Activated T-cell treated with anti-CD3 and anti-CD28 coated beads, Interleukin-2, amount 50 U/mL, for 72 hours (primary cell): ENCODE results near the gene TAC4. TPM values are rescaled to one million over a fixed set of nuclear protein-coding genes. Genes with fewer than 3 reads are reported as not detected.

Experiments used
- ATAC-seq, 2 donors: fragments of 150-1000 bp; cut with Tn5 transposase; replicated peaks in 1 of 2; 2 replicates each; pipeline ENCODE4 v1.10.0; 2021; ENCODE audit warnings: moderate library complexity in 2 of 2, mild to moderate bottlenecking in 1 of 2
- DNase-seq, 2 donors: peaks; one replicate each; pipeline ENCODE4 v3.0.0; 2021 to 2022; ENCODE audit warnings: mixed read lengths in 1 of 2
- H3K27ac Mint-ChIP-seq: one replicate; pipeline ENCODE4 v1.8.0; 2022; ENCODE audit warnings: mild to moderate bottlenecking, moderate library complexity, mixed read lengths
- H3K27me3 Mint-ChIP-seq: one replicate; pipeline ENCODE4 v1.8.0; 2022; ENCODE audit warnings: low read depth, mixed read lengths
- H3K36me3 Mint-ChIP-seq, 2 donors: one replicate each; pipeline ENCODE4 v1.8.0; 2022; ENCODE audit warnings: mixed read lengths in 2 of 2, mild to moderate bottlenecking in 1 of 2; ENCODE audit not compliant: insufficient read depth in 2 of 2
- H3K4me1 Mint-ChIP-seq: one replicate; pipeline ENCODE4 v1.8.0; 2022; ENCODE audit warnings: low read depth, mixed read lengths
- H3K4me3 Mint-ChIP-seq, 2 donors: one replicate each; pipeline ENCODE4 v1.8.0; 2022; ENCODE audit warnings: mild to moderate bottlenecking in 2 of 2, mixed read lengths in 2 of 2, moderate library complexity in 2 of 2
- H3K9me3 Mint-ChIP-seq, 2 donors: one replicate each; pipeline ENCODE4 v1.8.0; 2022; ENCODE audit warnings: mixed read lengths in 2 of 2
- total RNA-seq, 2 donors: library from RNA; stranded (reverse); gene quantifications; one replicate each; pipeline ENCODE4 v1.2.3, GENCODE V29; 2022

TAC4 gene
- total RNA-seq = not detected

DNA sequence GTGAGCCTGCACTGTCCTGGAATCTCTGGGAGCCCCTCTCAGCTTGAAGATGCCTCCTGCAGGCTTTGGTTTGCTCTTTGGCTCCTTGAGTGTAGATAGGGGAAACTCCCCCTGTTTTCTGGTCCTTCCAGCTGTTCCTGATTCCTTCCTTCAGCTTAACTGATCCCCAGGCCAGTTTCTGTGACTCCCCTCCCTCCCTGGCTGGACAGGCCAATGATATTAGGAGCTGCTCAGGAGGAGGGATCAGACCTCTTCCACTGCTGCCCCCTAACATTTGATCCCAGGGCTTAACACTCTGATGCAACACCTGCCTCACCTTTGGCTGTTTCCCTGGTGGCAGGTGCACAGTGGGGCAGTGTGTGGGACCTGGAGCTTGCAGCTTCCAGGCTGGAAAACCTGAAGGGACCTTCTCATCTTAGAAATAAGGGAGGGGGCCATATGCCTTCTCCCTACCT lies at the start of gene TAC4:
Gene TAC4 (minus strand): TSS at position 51 of the 455 bp plus-strand sequence. CDS start 52 bp downstream, outside the sequence.
- DNase-seq = no peak
- peaks cover 26% of the 10 kb centered on the region for H3K4me1 Mint-ChIP-seq
- no peak within 1 kb of the TSS for H3K27ac Mint-ChIP-seq
- no peak for ATAC-seq
- H3K4me3 Mint-ChIP-seq = no peak within 1 kb of the TSS
- no peaks in the 10 kb centered on the region for H3K9me3 Mint-ChIP-seq
- no peaks in the 10 kb centered on the region for H3K36me3 Mint-ChIP-seq
- H3K27me3 Mint-ChIP-seq = peaks cover 10% of the 10 kb centered on the region

GRCh38 chr17:49896860-49897259 lies 49.0 kb upstream of the TAC4 start:
- Mint-ChIP-seq H3K4me1 (no peaks in the 10 kb centered on the region), H3K27ac (no peak overlapping the region), H3K9me3 (no peaks in the 10 kb centered on the region), H3K27me3 (peaks cover 52% of the 10 kb centered on the region), H3K4me3 (no peak overlapping the region), H3K36me3 (no peaks in the 10 kb centered on the region)
- no peak for ATAC-seq
- DNase-seq = no peak

- no peaks in the 10 kb centered on the region for H3K9me3 Mint-ChIP-seq
- no peak overlapping the region for H3K4me3 Mint-ChIP-seq
- ATAC-seq = no peak
- peaks cover 54% of the 10 kb centered on the region for H3K27me3 Mint-ChIP-seq
- H3K36me3 Mint-ChIP-seq = no peaks in the 10 kb centered on the region
- no peak for DNase-seq
- H3K4me1 Mint-ChIP-seq = no peaks in the 10 kb centered on the region
- H3K27ac Mint-ChIP-seq = no peak overlapping the region
These were observed 48.4 kb upstream of the TAC4 start for GRCh38 chr17:49896222-49896621.

DNA sequence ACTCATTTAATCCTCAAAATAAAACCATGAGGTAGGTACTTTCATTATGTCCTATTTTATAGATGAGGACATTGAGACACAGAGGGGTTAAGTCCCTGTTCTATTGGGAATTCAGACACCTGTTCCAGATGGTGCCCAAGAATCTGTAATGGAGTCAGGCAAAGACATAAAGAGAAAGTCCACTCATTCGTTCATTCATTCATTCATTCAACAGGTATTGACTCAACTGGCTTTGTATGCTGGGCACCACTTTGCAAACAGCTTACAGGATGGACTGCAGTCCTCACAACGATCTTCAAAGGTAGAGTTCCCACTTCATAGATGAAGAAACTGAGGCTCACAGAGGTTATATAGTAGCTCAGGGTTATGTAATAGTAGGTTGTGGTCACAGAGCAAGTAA lies 47.9 kb upstream of the TAC4 start:
- no peaks in the 10 kb centered on the region for H3K9me3 Mint-ChIP-seq
- H3K4me1 Mint-ChIP-seq = no peaks in the 10 kb centered on the region
- no peaks in the 10 kb centered on the region for H3K36me3 Mint-ChIP-seq
- DNase-seq (no peak), ATAC-seq (no peak)
- peaks cover 54% of the 10 kb centered on the region for H3K27me3 Mint-ChIP-seq
- no peak overlapping the region for H3K27ac Mint-ChIP-seq
- no peak overlapping the region for H3K4me3 Mint-ChIP-seq

DNA sequence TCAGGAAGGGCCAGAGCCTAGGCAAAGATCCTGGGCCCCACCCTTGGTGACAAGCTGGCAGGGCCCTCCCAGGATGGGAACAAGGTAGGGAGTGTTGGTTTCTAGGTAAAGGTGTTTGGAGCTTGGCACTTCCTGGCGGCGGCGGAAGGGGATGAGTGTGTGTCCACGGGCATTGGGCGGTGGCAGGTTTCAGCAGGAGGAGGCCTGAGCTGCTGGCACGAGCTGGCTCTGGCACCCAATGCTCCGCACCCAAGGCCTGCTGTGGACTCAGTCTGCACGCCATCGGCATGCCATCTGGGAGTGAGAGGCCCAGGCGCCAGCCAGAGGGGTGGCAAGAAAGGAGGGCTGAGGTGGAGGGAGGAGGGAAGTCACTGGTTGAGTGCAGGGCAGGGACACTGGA lies 46.9 kb upstream of the TAC4 start:
- Mint-ChIP-seq H3K9me3 (no peaks in the 10 kb centered on the region), H3K4me3 (no peak overlapping the region), H3K27ac (no peak overlapping the region), H3K4me1 (no peaks in the 10 kb centered on the region), H3K27me3 (peaks cover 50% of the 10 kb centered on the region), H3K36me3 (no peaks in the 10 kb centered on the region)
- ATAC-seq (no peak), DNase-seq (no peak)

DNA sequence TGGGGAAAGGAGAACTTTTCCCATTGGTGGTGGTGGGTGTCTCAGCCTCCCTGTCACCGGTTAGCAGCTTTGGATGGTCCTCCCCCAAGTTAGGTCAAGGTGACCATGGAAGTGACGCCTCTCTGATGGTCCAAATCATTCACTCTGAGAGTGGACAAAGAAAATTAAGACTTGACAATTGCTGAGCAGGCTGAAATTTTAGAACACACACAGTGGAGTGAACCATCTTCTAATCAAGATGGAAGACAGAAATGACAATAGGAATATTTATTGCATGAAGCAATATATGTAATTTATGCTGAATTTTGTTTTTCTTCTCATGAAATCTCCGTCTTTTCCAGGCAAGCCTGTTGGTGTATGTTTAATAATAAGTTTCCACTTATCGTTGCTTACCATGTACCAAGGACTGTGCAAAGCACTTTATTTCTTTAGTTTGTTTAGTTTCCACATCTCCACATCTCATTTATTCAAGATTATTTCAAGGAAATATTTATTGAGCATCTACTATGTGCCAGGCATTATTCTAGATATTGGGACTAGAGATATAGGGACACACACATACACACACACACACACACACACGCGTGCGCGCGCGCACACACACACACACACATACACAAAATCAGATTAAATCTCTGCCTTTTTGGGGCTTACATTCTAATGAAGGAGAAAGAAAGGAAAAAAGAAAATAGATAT lies 44.0 kb upstream of the TAC4 start:
- Mint-ChIP-seq H3K27me3 (peaks cover 70% of the 10 kb centered on the region), H3K9me3 (no peaks in the 10 kb centered on the region)
- no peak for ATAC-seq

DNA sequence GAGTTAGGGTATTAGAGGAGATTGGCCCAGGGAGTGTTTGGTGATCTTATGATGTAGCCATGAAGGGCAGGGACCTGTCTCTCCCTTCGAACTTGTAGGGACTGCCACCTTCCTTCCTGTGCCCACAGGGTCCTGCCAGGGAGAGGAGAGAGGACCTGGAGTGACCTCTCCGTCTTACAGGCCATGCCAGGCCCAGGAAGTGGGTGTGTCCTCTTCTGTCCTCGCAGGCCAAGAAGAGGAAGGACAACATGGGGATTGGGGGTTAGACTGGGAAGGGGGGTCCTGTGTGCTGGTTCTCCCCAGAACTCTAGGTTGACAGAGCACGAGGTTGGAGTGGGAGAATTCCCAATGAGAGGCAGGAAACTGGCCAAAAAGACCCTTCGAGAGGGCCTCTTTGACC lies 43.4 kb upstream of the TAC4 start:
- no peak for ATAC-seq
- Mint-ChIP-seq H3K9me3 (no peaks in the 10 kb centered on the region), H3K36me3 (no peaks in the 10 kb centered on the region), H3K27ac (no peak overlapping the region), H3K4me3 (no peak overlapping the region), H3K27me3 (peaks cover 70% of the 10 kb centered on the region), H3K4me1 (no peaks in the 10 kb centered on the region)
- DNase-seq = no peak

More for the DNA sequence above, 44.0 kb upstream of the TAC4 start:
- Mint-ChIP-seq H3K4me3 (no peak overlapping the region), H3K4me1 (no peaks in the 10 kb centered on the region), H3K27ac (no peak overlapping the region), H3K36me3 (no peaks in the 10 kb centered on the region)
- no peak for DNase-seq

- H3K9me3 Mint-ChIP-seq = no peaks in the 10 kb centered on the region
- H3K27ac Mint-ChIP-seq = no peak overlapping the region
- no peak for ATAC-seq
- DNase-seq = no peak
- H3K36me3 Mint-ChIP-seq = no peaks in the 10 kb centered on the region
- peaks cover 65% of the 10 kb centered on the region for H3K27me3 Mint-ChIP-seq
- H3K4me3 Mint-ChIP-seq = no peak overlapping the region
- no peaks in the 10 kb centered on the region for H3K4me1 Mint-ChIP-seq
These were observed 43.0 kb upstream of the TAC4 start for GRCh38 chr17:49890852-49891251.

DNA sequence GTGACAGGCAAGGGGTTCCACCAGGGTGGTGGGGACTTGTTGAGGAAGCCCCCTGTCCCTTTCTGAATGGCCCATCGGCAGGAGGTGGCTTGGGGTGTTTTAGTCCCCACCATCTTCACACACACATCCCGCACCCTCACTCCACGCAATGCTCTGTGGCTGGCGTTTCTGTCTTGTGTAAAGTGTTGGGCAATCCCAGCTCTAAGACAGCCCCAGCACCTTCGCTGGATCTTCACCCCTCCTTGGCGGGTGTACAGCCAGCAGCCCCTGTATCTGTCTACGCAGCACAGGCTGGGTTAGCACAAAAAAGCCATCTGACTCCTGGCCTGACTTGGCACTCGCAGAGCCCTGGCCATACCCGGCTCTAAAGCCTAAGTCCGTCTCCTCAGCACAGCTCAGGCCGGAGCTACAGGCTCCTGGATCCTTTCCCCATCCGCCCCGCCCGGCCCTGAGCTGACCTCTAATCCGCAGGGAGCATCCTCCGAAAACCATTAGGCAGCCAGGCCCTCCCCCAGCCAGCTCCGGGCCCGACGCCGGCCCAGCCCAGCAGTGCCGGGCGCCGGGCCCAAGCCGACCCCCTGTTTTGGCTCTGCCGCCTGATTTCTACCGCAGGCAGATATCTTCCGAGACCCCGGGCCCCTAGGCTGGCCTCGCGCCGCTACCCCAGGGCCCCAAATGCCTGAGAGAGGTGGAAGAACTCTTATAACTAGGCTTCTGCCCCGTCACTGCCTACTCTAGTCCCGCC lies 42.4 kb upstream of the TAC4 start:
- H3K27me3 Mint-ChIP-seq = peaks cover 63% of the 10 kb centered on the region
- H3K27ac Mint-ChIP-seq = no peak overlapping the region
- no peaks in the 10 kb centered on the region for H3K36me3 Mint-ChIP-seq

DNA sequence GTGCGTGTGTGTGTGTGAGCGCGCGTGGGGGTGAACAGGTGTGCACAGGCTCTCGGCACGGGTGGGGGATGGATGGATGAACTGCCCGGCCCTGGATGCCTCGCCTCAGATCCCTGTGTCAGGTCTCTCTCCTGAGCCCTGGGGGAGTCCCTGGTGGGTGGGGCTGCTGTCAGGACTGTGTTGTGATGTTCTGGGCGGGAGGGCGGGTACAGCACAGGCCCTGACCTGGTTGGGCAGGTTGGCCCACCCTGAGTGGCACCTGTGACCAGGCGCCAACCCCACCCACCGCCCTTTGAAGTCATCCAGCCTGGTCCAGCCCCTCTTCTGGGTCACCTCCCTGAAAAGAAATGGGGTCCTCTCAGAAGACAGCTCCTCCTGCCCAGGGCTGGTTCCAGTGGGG lies 41.6 kb upstream of the TAC4 start:
- peaks cover 58% of the 10 kb centered on the region for H3K27me3 Mint-ChIP-seq

More for the DNA sequence above, 42.4 kb upstream of the TAC4 start:
- Mint-ChIP-seq H3K4me1 (no peaks in the 10 kb centered on the region), H3K9me3 (no peaks in the 10 kb centered on the region), H3K4me3 (no peak overlapping the region)
- ATAC-seq (no peak), DNase-seq (no peak)

DNA sequence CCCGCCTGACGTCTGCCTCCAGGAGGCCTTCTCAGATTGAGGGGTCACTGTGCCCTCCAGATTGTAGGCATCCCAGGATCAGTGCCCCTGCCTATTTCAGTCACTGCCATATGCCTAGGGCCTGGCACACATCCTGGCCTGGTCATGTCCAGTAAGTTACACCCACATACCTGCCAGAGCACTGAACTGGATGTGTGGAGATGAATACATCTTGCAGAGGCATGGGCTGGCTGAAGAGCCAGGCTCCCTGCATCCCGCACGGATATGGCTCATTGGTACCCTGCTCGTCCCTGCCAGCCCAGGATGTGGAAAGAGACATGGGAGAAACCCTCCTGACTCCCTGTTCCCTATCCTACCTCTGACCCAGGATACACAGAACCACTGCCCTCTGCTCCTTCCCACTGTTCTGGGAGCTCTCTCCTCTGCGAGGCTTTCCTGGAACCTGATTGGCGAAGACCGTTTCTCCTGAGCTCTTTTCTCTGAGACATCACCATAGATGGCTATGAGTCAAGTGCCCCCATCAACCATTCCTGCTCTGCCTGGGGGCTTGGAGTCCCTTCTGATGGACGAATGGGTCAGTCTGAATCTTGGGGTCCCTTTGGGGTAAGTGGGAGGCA lies 40.0 kb upstream of the TAC4 start:
- H3K4me1 Mint-ChIP-seq = no peaks in the 10 kb centered on the region
- no peaks in the 10 kb centered on the region for H3K9me3 Mint-ChIP-seq
- no peak overlapping the region for H3K27ac Mint-ChIP-seq
- no peaks in the 10 kb centered on the region for H3K36me3 Mint-ChIP-seq
- no peak overlapping the region for H3K4me3 Mint-ChIP-seq
- H3K27me3 Mint-ChIP-seq = peaks cover 51% of the 10 kb centered on the region
- ATAC-seq (no peak), DNase-seq (no peak)

More for the DNA sequence above, 41.6 kb upstream of the TAC4 start:
- no peak overlapping the region for H3K27ac Mint-ChIP-seq
- DNase-seq (no peak), ATAC-seq (no peak)
- no peaks in the 10 kb centered on the region for H3K9me3 Mint-ChIP-seq
- no peak overlapping the region for H3K4me3 Mint-ChIP-seq
- H3K36me3 Mint-ChIP-seq = no peaks in the 10 kb centered on the region
- H3K4me1 Mint-ChIP-seq = no peaks in the 10 kb centered on the region

DNA sequence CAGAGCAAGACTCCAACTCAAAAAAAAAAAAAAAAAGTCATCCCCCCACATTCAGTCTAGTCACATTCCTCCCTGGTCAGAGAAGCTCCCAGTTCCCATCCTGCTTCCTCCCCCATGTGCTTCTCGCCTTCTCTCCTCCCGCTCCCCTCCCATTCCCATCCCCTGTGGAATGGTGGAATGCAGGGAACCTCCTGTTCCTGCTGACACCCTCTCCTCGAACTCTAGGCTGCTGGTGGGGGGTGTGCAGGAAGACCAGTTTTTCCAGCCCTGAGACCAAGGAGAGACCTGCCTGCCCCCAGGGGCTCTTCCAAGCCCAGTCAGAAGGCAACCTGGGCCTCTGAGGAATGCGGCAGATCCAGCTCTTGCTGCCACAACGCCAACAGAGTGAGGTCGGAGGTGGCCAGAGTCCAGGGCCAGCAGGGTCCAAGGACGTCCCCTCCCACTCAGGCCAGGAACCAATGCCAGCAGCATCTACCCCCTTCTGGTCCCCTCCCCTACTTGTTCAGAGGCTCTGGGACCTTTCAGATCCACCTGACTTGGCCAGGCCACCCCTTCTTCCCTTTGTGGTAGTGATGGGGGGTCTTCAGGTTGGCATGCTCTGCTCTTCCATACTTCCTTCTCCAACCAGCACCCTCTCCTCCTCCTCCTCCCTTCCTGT lies 39.3 kb upstream of the TAC4 start:
- H3K27ac Mint-ChIP-seq = no peak overlapping the region

DNA sequence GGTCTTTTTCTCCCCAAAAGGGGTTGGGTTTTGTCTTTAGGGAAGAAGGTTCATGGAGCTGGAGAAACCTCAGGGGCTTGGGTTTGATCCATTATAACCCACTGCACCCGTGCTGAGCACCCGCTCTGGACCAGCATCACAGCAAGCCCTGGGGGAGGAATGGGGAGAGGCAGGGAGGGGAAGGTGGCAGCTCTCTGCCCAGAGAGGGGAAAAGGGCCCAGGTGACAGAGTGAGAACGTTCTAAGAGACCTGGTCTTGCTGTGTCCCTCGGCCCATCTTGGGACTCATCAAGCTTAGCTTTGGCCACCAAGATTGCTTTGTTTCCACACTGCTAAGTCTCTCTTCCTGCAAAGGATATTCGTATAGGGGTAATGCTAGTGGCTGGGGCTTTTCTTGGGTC lies 38.2 kb upstream of the TAC4 start:
- H3K4me3 Mint-ChIP-seq = no peak overlapping the region
- no peaks in the 10 kb centered on the region for H3K9me3 Mint-ChIP-seq
- peaks cover 41% of the 10 kb centered on the region for H3K27me3 Mint-ChIP-seq

More for the DNA sequence above, 39.3 kb upstream of the TAC4 start:
- Mint-ChIP-seq H3K4me1 (no peaks in the 10 kb centered on the region), H3K36me3 (no peaks in the 10 kb centered on the region), H3K27me3 (peaks cover 50% of the 10 kb centered on the region), H3K4me3 (no peak overlapping the region), H3K9me3 (no peaks in the 10 kb centered on the region)
- ATAC-seq (no peak), DNase-seq (no peak)

More for the DNA sequence above, 38.2 kb upstream of the TAC4 start:
- DNase-seq = no peak
- no peak for ATAC-seq
- H3K27ac Mint-ChIP-seq = no peak overlapping the region
- H3K36me3 Mint-ChIP-seq = no peaks in the 10 kb centered on the region
- H3K4me1 Mint-ChIP-seq = no peaks in the 10 kb centered on the region
